HepG2 (cell line): ENCODE measurements around the gene DYDC2. TPM values are rescaled to one million over a fixed set of nuclear protein-coding genes. Genes with fewer than 3 reads are reported as not detected.
A peak's percentile ranks its signal among the peaks of the same experiment; 100 is the strongest.

Experiments used
- AGO1 ChIP-seq: fragments of 200-400 bp; formaldehyde crosslinking; IDR thresholded peaks from 2 replicates; pipeline ENCODE4 v1.6.1; 2017; ENCODE audit warnings: mild to moderate bottlenecking, low read depth, low read length, moderate library complexity; ENCODE audit not compliant: poor library complexity, severe bottlenecking
- DMAP1 ChIP-seq: IDR thresholded peaks from 2 replicates; pipeline ENCODE4 v1.6.1; 2016
- HNRNPK ChIP-seq: fragments of 200-400 bp; formaldehyde crosslinking; IDR thresholded peaks from 2 replicates; pipeline ENCODE4 v1.6.1; 2018; ENCODE audit warnings: low read length, low read depth, moderate library complexity, mild to moderate bottlenecking; ENCODE audit not compliant: poor library complexity, severe bottlenecking
- KDM5B ChIP-seq: sonication (generic); formaldehyde crosslinking; IDR thresholded peaks from 2 replicates; pipeline ENCODE4 v1.4.0; 2020; ENCODE audit warnings: missing genetic modification reagents, mild to moderate bottlenecking, borderline replicate concordance
- MXI1 ChIP-seq: IDR thresholded peaks from 3 replicates; pipeline ENCODE4 v1.6.1; 2012; ENCODE audit warnings: low read depth, low read length, inconsistent platforms, borderline replicate concordance
- PCBP2 ChIP-seq: fragments of 200-400 bp; formaldehyde crosslinking; optimal IDR thresholded peaks from 2 replicates; pipeline ENCODE3; 2018; ENCODE audit warnings: low read length, low read depth; ENCODE audit not compliant: poor library complexity, severe bottlenecking
- RFXAP ChIP-seq: sonication (generic); formaldehyde crosslinking; IDR thresholded peaks from 2 replicates; pipeline ENCODE4 v1.4.0; 2020; ENCODE audit warnings: missing genetic modification reagents, borderline replicate concordance
- RXRA ChIP-seq: sonication (generic); formaldehyde crosslinking; IDR thresholded peaks from 2 replicates; pipeline ENCODE4 v1.5.1; 2020; ENCODE audit warnings: missing genetic modification reagents
- SIN3B ChIP-seq: fragments of 150-350 bp; IDR thresholded peaks from 2 replicates; pipeline ENCODE4 v1.6.1; 2014; ENCODE audit warnings: low read length
- TAF1 ChIP-seq: sonication (generic); formaldehyde crosslinking; IDR thresholded peaks from 2 replicates; pipeline ENCODE4 v1.4.0; 2020; ENCODE audit warnings: missing genetic modification reagents
- ZBTB14 ChIP-seq: sonication (generic); formaldehyde crosslinking; IDR thresholded peaks from 2 replicates; pipeline ENCODE4 v1.4.0; 2020; ENCODE audit warnings: missing genetic modification reagents
- ZFP36L2 ChIP-seq: sonication (generic); formaldehyde crosslinking; IDR thresholded peaks from 2 replicates; pipeline ENCODE4 v1.4.0; 2020; ENCODE audit warnings: missing genetic modification reagents
- ZNF101 ChIP-seq: sonication (generic); formaldehyde crosslinking; IDR thresholded peaks from 2 replicates; pipeline ENCODE4 v1.4.0; 2020; ENCODE audit warnings: mild to moderate bottlenecking, low read depth, missing genetic modification reagents, borderline replicate concordance
- ZNF180 ChIP-seq: sonication (generic); formaldehyde crosslinking; IDR thresholded peaks from 2 replicates; pipeline ENCODE4 v1.4.0; 2020; ENCODE audit warnings: low read depth, missing genetic modification reagents, borderline replicate concordance
- ZNF292 ChIP-seq: sonication (generic); formaldehyde crosslinking; IDR thresholded peaks from 2 replicates; pipeline ENCODE4 v1.8.1; 2022; ENCODE audit warnings: mild to moderate bottlenecking, low read depth, missing genetic modification reagents, borderline replicate concordance
- ZNF331 ChIP-seq: sonication (generic); formaldehyde crosslinking; IDR thresholded peaks from 2 replicates; pipeline ENCODE4 v1.4.0; 2020; ENCODE audit warnings: missing genetic modification reagents
- ZNF574 ChIP-seq: sonication (generic); formaldehyde crosslinking; IDR thresholded peaks from 2 replicates; pipeline ENCODE4 v1.4.0; 2020; ENCODE audit warnings: missing genetic modification reagents
- ZNF792 ChIP-seq: IDR thresholded peaks from 2 replicates; pipeline ENCODE4 v1.6.1; 2016
- polyA plus RNA-seq, 8 experiments: library from polyadenylated mRNA; depleted of rRNA in 3 of 8; stranded (reverse) in 7 of 8; unstranded in 1 of 8; fragments of >200 nt; fragmentation: Illumina TruSeq in 4 of 8; extraction: Trizol in 4 of 8; gene quantifications; 2 replicates each; pipeline versions ENCODE4 v1.2.1 to v1.2.3, GENCODE V29; 2011 to 2016; ENCODE audit warnings: low read depth in 4 of 8, missing spikeins in 1 of 8, mixed read lengths in 1 of 8; ENCODE audit not compliant: insufficient read depth in 1 of 8
- total RNA-seq, 5 experiments: library from RNA; depleted of rRNA; stranded (reverse); fragments of >200 nt; fragmentation: Illumina TruSeq; extraction: Trizol; gene quantifications; 2 replicates each; pipeline ENCODE4 v1.2.3, GENCODE V29; 2016; ENCODE audit warnings: low read depth in 1 of 5
- TF ChIP-seq, protein P1 (sequence below): sonication (generic); formaldehyde crosslinking; conservative IDR thresholded peaks from 2 replicates; pipeline ENCODE4 v1.8.0; 2022; ENCODE audit warnings: mild to moderate bottlenecking, moderate library complexity, missing genetic modification reagents
- TF ChIP-seq, protein P2 (sequence below): sonication (generic); formaldehyde crosslinking; IDR thresholded peaks from 2 replicates; pipeline ENCODE4 v1.4.0; 2020; ENCODE audit warnings: missing genetic modification reagents, borderline replicate concordance
- TF ChIP-seq, protein P3 (sequence below): IDR thresholded peaks from 2 replicates; pipeline ENCODE4 v1.6.1; 2016; ENCODE audit warnings: control low read depth

The DYDC2 gene
- total and polyA plus RNA-seq, 2 of the 13 experiments (the other 11 are each of a cell fraction or from before 2014, with no cell fraction given) = 0.98 to 2.3 TPM

DNA sequence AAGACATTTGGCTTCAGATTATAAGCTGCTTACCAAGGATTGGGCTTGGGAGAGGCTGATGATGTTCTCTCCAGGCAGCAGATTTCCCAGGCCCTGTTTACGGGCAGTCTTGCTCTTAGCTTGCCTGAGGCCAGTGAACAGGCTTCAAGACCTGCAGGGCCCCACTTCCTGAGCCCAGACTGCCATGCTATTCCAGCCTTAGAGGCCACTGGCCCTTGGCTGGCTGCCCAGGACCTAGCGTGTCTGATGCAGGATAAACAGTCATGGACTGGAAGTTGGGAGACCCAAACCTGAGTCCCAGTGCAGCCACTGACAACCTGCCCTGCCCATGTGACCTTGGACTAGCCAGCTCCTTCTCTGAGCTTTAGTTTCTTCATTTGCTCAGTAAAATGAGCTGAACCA is 54.7 kb downstream of the DYDC2 start (continued):
- no peak for TF ChIP-seq ZNF574
- no peak for TF ChIP-seq TAF1 (CRISPR knock-in tag)
- TF ChIP-seq, protein P1, sequence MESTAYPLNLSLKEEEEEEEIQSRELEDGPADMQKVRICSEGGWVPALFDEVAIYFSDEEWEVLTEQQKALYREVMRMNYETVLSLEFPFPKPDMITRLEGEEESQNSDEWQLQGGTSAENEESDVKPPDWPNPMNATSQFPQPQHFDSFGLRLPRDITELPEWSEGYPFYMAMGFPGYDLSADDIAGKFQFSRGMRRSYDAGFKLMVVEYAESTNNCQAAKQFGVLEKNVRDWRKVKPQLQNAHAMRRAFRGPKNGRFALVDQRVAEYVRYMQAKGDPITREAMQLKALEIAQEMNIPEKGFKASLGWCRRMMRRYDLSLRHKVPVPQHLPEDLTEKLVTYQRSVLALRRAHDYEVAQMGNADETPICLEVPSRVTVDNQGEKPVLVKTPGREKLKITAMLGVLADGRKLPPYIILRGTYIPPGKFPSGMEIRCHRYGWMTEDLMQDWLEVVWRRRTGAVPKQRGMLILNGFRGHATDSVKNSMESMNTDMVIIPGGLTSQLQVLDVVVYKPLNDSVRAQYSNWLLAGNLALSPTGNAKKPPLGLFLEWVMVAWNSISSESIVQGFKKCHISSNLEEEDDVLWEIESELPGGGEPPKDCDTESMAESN = no peak
- TF ChIP-seq RXRA = no peak
- TF ChIP-seq ZNF180 = no peak
- peak; percentile 70; the same call in 1 of the 2 replicates for TF ChIP-seq ZNF292 (CRISPR knock-in tag)
- no peak for TF ChIP-seq DMAP1 (CRISPR knock-in tag)
- TF ChIP-seq RFXAP (CRISPR knock-in tag) = no peak
- no peak for TF ChIP-seq HNRNPK
- TF ChIP-seq PCBP2 = no peak
- TF ChIP-seq, protein P2, sequence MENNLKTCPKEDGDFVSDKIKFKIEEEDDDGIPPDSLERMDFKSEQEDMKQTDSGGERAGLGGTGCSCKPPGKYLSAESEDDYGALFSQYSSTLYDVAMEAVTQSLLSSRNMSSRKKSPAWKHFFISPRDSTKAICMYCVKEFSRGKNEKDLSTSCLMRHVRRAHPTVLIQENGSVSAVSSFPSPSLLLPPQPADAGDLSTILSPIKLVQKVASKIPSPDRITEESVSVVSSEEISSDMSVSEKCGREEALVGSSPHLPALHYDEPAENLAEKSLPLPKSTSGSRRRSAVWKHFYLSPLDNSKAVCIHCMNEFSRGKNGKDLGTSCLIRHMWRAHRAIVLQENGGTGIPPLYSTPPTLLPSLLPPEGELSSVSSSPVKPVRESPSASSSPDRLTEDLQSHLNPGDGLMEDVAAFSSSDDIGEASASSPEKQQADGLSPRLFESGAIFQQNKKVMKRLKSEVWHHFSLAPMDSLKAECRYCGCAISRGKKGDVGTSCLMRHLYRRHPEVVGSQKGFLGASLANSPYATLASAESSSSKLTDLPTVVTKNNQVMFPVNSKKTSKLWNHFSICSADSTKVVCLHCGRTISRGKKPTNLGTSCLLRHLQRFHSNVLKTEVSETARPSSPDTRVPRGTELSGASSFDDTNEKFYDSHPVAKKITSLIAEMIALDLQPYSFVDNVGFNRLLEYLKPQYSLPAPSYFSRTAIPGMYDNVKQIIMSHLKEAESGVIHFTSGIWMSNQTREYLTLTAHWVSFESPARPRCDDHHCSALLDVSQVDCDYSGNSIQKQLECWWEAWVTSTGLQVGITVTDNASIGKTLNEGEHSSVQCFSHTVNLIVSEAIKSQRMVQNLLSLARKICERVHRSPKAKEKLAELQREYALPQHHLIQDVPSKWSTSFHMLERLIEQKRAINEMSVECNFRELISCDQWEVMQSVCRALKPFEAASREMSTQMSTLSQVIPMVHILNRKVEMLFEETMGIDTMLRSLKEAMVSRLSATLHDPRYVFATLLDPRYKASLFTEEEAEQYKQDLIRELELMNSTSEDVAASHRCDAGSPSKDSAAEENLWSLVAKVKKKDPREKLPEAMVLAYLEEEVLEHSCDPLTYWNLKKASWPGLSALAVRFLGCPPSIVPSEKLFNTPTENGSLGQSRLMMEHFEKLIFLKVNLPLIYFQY (CRISPR knock-in tag) = no peak
- TF ChIP-seq ZFP36L2 = no peak
- no peak for TF ChIP-seq ZNF101 (CRISPR knock-in tag)
- TF ChIP-seq ZNF792 (CRISPR knock-in tag) = no peak
- TF ChIP-seq ZNF331 (CRISPR knock-in tag) = no peak
- TF ChIP-seq, protein P3, sequence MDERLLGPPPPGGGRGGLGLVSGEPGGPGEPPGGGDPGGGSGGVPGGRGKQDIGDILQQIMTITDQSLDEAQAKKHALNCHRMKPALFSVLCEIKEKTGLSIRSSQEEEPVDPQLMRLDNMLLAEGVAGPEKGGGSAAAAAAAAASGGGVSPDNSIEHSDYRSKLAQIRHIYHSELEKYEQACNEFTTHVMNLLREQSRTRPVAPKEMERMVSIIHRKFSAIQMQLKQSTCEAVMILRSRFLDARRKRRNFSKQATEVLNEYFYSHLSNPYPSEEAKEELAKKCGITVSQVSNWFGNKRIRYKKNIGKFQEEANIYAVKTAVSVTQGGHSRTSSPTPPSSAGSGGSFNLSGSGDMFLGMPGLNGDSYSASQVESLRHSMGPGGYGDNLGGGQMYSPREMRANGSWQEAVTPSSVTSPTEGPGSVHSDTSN (CRISPR knock-in tag) = no peak
- no peak for TF ChIP-seq ZBTB14 (CRISPR knock-in tag)
- TF ChIP-seq KDM5B = no peak
- TF ChIP-seq AGO1 = no peak
- TF ChIP-seq MXI1 = no peak
- no peak for TF ChIP-seq SIN3B
